Stimulated activated CD4-positive, alpha-beta T cell treated with anti-CD3 and anti-CD28 coated beads, TNF-alpha, amount 100 ng/mL, for 1 hour (primary cell): ENCODE measurements around the gene ZNF407.

Source experiments
- DNase-seq, 3 donors: peaks; one replicate each; pipeline ENCODE4 v3.0.0-alpha.2; 2020; ENCODE audit warnings: low read depth in 3 of 3, low spot score in 1 of 3

The ZNF407 gene

DNA sequence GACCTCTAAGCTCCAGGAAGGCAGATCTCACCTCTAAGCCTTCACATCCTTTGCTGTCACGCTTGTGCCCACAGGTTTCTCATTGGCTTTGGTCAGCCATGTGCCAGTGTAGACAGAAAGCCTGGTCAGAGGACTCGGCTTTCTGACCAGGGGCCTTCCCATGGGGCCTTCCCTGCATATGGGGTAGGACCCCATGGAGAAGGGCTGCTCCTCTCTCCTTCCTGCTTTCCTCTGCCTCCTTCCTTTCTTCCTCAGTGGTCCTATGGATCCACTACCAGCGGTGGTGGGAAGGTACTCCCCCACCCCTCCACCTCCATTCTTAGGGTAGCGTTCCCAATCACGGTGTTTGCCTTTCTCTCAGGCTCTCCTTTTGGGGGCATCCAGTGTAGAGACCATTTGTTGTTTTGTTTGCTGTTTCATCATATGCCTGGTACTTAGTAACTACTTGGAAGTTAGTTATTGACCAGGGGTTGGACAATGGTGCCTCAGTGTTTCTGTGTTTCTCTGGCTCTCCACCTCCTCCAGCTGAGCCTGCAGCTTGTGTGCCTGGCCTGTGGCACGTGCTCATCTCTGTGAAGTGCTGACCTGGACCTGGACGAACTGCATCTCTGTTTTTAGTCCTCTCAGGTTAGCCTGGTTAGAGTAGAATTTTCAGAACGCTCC is 71.6 kb downstream of the ZNF407 start:
- DNase-seq, result no peak

DNA sequence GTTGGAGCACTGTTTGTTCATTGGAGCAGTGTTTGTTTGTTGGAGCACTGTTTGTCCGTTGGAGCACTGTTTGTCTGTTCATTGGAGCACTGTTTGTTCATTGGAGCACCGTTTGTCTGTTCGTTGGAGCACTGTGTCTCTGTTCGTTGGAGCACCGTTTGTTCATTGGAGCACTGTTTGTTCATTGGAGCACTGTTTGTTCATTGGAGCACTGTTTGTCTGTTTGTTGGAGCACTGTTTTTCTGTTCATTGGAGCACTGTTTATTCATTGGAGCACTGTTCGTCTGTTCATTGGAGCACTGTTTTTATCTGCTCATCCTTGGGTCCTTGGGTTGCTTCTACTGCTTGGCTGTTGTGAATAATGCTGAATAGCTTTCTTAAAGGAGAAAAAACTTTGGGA is 74.7 kb downstream of the ZNF407 start:
- no peak for DNase-seq

DNA sequence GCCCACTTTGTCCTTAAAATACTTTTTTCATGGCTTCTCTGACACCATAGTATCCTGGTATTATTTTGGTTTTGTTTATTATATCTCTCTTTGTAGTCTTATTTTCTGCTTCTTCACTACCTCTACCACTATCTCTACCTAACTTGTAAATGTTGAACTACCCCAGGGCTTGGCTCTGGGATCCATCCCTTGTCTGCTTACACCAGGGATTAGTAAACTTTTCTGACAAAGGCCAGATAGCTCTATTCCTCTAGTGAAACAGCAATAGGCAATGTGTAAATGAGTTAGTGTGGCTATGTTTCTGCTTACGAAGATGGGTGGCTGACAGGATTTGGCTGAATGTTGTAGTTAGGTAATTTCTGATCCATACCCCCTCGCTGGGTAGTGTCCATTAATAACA is 76.8 kb downstream of the ZNF407 start:
- DNase-seq, result no peak

DNA sequence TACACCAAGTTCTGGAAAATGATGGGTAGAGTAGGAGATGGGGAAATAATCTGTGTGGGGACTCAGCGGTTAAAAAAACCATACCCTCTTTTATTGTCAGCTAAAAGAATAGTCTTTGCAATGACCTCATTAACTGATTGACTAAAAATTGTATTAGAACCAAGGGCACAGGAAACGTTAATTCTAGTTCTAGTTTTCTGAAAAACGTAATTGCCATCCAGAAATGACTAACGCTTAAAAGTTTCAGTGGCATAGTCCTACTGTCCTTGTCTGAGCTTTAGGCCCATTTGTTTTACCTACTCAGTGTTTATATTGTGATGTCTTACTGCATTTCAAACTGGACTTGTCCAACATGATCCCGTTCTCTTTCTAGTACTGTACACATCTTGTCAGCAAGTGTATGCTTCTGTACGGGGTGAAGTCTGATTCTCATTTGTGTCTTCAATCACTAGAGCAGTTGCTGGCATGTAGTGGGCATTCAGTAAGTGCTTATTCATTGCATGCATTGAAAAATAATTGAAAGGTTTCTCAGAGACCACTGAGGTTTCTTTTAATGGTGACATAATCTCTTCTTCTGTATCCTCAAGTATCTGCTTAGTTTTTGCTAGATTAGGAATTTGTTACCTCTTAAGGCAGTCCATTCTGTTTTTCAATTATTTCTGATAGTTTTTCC is 81.5 kb downstream of the ZNF407 start:
- DNase-seq, result no peak

DNA sequence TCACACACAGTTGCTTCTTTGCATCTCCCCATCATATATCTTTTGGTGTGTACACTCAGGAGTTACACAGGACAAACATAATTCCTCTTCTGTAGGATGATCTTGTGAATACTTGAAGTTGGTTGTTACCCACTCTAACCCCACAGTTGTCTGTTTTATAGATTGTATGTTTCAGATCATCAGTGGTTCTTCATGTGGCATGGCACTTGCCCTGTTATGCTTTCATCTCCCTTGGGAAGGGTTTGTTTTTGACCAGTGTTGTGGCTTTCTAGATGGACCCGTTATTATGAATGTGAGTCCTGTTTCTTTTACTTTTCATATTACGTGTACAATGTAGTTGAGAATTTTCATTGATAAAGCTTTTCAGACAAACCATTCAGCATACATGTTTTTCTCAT is 82.0 kb downstream of the ZNF407 start:
- no peak for DNase-seq

DNA sequence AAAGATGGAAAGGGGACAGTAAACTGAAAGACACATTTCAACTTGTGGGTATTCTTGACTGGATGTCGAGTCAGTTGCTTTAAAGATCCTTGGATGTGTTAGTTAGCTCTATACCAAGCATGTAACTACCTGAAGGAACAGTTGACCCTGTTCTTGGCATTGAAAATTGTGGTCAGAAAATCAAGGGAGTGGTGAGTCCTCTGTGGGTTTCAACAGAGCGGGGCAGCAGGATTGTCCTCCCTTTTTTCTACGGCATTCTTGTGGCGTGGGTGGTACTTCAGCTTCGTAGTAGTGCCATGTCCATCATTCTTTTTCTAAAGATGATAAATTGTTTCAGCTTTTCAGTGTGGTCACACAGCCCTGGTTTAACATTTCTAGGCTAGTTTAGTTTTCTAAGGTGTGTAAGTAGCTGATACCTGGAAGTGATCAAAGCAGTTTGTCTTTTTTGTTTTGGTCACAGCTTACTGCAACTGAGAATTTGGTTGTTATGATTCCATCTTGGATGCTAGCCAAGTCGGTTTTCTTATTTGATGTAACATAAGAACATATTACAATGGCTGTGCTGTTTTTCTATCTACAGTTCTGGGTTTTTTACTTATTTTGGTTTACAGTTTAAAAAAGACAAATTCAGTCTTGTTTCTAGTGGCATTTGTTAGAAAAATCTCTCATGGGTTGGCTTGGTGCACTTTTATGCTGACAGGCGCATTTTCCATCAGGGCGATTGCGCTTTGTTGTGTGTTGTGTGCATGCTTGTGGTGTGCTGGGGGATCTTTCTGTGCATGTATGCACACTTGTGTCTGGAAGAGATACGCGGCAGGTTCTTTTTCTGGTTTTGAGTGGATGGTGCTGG is 84.7 kb downstream of the ZNF407 start:
- no peak for DNase-seq

DNA sequence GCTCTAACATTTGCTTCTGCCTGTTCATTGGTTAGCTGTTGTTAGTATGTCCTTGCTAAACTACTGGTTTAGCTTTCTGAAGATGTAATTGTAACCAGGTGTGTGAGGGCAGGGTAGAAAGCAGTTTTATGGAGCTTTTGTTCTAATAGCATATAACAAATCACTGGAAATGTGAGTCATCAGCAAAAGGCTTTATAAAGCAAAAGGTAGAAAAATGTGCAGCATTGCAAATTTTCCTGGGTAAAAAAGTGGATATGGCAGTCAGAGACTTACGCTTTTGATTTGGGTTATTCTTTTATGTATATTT is 85.3 kb downstream of the ZNF407 start:
- DNase-seq, result no peak

DNA sequence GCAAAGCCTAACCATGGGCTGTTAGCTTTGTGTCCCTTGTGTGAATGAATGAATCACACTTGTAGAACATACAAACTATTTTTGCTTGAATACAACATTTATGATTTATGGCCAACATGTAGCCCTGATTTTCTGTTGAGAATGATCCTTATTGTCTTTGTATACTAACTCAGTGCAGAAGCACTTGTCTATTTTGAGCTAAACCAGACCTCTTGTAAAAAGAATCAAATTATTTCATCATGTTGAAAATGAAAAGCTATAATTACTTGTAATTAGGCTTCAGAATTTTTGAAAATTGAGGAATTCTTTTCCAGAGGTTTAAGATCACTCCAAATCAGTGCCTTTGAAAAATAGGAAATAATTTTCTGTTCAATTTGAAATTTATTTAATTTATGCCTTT is 85.9 kb downstream of the ZNF407 start:
- DNase-seq, result no peak

DNA sequence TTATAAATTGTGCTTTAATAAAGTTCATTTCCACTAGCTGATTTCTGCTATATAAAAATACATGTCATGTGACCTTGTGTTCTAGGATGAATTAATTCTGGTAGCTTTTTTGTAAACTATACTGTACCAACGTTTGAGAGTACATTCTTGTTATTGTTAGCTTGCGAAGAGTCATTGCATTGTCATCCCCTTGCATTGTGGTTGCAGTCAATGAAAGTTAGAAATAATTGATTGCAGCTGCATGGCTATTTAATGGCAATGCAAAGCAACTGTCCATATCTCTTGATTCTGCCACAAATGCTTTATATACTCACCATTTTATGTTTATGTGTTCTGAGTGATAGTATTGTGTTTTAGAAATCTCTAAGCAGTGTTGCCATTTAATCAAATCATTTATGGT is 91.6 kb downstream of the ZNF407 start:
- no peak for DNase-seq

DNA sequence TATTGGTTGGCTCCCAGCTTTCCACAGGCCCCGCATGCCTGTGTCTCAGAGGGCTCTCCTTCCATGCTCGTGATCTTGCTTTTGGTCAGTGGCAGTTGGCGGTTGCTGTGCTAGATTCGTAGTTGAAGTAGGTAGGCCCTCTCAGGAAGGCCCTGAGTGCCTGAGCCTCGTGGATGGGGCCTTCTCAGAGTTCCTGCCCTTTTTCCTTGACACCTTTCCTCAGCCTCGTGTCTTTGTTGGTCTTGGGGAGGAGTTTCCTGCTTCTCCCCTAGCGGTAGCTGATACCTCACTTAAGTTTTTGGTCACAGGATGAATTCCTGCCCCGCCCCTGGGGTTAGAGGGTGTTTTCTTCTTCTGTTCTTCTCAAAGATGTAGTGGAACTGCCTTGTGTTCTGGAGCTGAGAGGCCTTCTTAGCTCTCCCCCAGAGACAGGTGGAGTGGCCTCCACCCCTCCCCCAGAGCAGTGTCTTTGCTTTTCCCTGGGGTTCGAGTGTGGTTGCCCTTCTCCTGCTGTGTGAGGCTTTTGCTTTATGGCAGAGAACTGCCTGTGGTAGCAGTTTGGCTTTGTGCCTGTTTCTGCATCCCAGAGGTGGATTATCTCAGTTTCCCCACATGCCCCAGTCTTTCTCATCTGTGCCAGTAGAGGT is 94.8 kb downstream of the ZNF407 start:
- no peak for DNase-seq

DNA sequence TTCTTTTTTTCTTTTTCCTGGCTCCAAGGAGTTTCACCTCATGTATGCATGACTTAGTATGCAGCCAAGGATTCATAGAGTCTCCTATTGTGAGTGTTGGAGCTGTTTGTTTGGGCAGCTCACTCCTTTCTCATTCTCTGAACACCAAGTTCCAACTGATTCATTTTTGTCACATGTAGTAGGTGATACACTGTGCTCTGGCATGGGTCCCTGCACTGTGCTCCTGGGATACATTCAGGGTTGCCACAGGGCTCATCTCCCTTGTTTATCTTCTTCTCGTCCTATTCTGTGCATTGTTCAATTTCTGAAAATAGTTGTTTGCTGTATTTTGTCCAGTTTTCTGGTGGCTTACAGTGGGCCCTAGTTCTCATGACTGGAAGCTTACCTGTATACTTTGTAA is 96.8 kb downstream of the ZNF407 start:
- DNase-seq, result no peak

DNA sequence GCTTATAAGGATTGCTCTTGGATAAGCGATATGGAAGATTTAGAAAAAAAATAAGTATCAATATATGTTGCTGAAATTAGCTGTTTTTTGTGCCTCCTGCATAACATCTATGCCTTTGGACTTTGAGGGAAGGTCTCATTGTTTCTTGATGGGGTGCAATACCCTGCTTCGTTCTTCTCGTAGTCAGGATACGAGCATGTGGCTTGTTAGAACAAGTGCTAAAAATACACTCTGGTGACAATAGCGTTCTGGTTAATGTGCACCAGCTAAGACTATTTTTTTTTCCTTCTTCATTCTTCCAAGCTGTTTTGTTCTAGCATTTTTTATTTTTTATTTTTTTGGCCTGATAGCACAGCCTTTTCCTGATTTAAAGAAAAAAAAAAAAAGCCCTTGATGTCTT is 97.5 kb downstream of the ZNF407 start:
- no peak for DNase-seq

DNA sequence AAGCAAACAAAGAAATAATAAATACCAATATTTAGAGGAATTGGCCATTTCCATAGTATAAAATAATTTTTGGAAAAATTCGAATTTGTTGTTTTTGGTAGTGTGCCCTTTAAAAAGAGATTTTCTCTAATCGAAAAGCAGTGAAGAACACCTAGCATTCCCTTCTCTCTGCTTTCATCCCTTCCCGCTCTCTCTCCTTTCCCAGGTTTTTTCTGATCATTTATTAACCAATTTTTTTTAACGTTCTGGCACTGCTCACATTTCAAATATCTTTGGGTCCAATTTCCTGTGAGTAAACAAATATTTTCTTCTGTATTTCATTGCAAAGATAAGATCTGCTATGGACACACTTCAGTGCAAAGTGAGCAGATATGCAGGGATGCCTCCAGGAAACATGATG is 101.2 kb downstream of the ZNF407 start:
- no peak for DNase-seq

DNA sequence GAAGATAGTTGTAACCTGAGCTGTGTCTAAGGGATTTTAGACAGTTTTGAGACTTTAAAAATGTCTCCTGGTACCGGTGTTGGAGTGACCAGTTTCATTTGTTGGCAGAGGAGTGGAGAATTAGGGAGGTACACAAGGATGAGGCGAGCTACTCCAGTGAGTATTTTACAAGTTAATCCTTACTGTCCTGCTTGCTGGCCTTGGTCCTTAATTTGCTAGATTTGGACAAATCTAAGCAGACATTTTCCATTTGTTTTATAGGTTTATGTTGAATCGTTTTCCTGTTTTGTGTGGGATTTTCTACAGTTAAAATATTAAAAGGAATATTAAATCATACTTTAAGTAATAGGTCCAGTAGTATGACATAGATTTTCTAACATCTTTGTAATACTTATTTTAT is 101.8 kb downstream of the ZNF407 start:
- DNase-seq, result no peak

DNA sequence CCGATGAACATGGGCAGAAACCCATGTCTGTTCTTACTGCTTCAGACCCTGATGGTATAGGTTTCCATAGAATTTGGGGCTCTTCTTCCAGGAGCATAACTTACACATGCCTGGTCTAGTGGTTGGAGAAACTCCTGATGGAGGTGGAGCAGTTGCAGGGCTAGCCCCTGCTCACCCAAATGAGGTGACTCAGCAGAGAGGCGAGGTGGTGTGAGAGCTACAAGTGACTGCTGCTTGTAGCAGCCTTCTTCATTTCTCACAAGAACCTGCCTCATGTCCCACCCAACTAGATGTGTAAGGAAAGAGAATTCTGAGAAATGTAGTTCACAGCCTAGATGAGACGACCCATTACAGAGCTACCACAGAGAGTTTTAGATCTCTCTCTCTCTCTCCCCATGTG is 105.3 kb downstream of the ZNF407 start:
- no peak for DNase-seq

DNA sequence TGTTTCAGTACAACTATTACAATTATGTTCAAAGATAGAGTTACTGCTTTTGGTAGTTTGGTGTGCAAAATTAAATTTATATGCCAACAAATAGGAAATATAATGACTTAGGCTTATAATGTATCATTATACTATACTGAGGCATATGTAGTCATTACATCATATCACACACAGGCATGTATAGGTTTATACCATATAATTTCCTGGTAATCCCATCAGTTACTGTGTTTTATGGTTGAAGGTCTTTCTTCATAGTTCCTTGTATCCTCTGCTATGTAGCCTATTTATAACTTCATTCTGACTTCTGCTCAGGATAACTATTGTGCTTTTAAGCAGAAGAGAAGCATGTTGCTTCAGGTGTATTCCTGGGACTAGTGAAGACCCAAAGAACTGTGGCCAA is 110.5 kb downstream of the ZNF407 start:
- no peak for DNase-seq

DNA sequence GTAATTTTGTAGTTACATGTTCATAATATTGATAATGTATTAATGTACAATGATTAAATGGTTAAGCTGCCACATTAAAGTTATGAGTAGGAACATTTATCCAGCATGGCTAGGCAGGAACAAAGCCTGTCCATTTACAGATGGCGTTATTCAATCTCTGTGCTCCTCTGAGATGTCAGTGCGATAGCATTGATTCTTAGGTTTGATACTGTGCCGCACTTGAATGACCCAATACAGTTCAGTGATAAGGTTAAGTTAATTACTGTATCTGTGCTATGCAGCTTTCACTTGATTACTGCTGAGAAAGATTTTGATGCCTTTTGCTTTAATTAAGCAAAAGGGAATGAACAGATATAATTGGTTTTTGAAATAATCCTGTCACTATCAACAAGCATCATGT is 111.8 kb downstream of the ZNF407 start:
- DNase-seq, result no peak

DNA sequence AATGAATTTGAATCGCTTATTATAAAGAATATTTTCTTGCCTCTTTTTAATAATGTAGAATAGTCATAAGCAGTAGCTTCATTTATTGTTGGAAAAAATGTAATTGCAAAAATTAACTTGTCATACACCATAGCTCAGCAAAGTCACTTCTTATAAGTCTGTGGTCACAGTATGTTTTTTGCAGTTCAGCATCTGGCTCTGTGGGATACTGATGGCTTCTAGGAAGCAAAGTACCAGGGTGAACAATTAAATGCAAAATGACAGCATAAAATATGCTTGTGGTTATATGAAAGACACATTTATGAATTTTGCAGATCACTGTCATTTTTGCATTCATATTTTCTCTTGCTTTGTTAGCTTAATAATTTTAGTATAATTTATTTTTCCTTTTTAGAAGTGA is 116.5 kb downstream of the ZNF407 start:
- no peak for DNase-seq

DNA sequence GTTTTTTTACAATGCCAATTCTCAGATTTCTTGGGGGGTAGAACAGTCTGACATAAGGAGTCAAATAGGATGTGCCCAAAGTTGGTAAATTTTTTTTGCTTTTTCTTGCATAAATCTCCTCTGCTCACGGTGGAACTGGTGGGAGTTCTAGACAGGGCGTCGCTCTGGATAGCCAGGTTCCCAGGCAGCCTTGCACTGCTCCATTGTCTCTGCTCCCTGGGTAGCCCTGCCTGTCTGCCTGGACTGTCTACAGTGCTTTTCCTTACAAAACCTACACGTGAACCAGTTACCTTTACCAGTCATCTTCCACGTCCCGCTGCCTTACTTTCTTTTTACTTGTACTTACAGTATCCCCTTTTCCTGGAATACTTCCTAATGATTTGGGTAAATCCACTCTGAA is 117.1 kb downstream of the ZNF407 start:
- no peak for DNase-seq

DNA sequence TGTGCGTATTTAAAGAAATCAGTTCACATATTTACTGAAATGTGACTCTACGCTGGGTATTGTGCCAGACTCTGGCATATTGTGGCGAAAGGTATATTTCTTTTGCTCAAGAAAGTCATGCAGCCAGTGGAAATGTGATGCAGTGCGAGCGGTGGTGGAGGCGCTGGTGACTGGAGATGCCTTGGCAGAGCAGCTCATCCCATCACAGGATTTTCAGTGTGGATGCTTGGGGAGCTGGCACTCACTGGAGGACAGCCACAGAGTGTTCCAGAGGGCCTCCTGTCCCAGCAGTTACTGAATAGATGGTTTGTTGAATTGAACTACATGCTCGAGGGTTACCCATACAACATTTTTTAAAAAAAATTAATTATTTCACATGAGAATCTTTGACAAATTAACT is 117.6 kb downstream of the ZNF407 start:
- DNase-seq, result no peak

DNA sequence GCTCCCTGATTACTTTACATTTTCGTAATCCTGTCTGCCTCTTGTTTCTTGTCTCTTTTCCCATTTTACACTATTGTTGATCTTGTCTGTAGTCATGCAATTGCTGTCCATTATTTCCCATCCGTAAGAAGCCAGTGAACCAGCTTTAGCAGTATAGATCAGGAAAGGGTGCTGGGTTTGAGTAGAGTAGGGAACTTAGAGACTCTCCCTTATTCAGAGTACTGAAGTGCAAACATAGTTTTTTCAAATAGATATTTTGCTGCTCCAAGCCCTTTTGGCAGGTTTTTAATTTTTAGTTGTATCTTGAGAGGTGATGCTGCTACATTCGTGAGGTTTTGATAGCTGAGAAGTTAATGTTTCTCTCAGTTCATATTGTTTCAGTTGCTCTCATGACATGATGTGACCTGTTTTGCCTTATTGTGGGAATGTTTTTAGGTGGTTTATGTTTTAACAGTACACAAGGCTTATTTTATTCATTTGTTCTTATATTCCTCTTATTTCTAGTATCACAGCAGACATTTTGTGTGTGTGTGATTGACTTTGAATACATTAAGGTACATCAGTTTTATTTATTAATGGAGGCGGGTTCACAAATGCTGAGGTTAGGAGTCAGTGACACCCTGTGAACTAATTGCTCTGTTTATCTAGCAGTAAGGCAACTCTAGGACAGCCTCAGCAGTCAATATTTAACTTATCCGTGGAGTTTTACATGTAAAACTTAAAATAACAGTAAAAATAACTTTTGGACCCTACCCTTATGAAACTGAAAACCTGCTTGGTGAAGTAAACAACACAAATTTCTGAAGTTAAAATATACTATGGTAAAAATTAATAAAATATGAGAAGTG is 118.4 kb downstream of the ZNF407 start:
- DNase-seq, result no peak
